ENCODE measurements around the gene ZFAND3.
"Not testable (repeated sequence)": the region's sequence is repeated elsewhere in the genome, so short reads cannot be mapped to it uniquely, and the experiment has no call there.

ZFAND3 gene

GRCh38 chr6:37972994-37973757 lies 153.6 kb downstream of the ZFAND3 start:
- no peak for DNase-seq (ENCODE audit: low spot score)

GRCh38 chr6:37974381-37974780 lies 154.9 kb downstream of the ZFAND3 start:
- no peak for DNase-seq (ENCODE audit: low spot score)

- DNase-seq (ENCODE audit: low spot score) = no peak
Observed at GRCh38 chr6:37974943-37975342, 155.4 kb downstream of the ZFAND3 start.

- no peak for DNase-seq (ENCODE audit: low spot score)
Observed at GRCh38 chr6:37977715-37978114, 158.2 kb downstream of the ZFAND3 start.

GRCh38 chr6:37979392-37980221 lies 160.1 kb downstream of the ZFAND3 start:
- DNase-seq (ENCODE audit: low spot score) = no peak

- DNase-seq (ENCODE audit: low spot score) = no peak
Observed at GRCh38 chr6:37980222-37980595, 160.7 kb downstream of the ZFAND3 start.

- DNase-seq (ENCODE audit: low spot score) = no peak
Observed at GRCh38 chr6:37981626-37982025, 162.1 kb downstream of the ZFAND3 start.

- DNase-seq (ENCODE audit: low spot score) = no peak
Observed at GRCh38 chr6:37982317-37982716, 162.8 kb downstream of the ZFAND3 start.

- DNase-seq (ENCODE audit: low spot score) = no peak
Observed at GRCh38 chr6:37983720-37984501, 164.4 kb downstream of the ZFAND3 start.

GRCh38 chr6:37984578-37984977 lies 165.1 kb downstream of the ZFAND3 start:
- DNase-seq (ENCODE audit: low spot score) = no peak

- no peak for DNase-seq (ENCODE audit: low spot score)
Observed at GRCh38 chr6:37985355-37985754, 165.8 kb downstream of the ZFAND3 start.

- no peak for DNase-seq (ENCODE audit: low spot score)
Observed at GRCh38 chr6:37987018-37987417, 167.5 kb downstream of the ZFAND3 start.

- no peak for DNase-seq (ENCODE audit: low spot score)
Observed at GRCh38 chr6:37987559-37987958, 168.0 kb downstream of the ZFAND3 start.

- peak; percentile 2 for DNase-seq (ENCODE audit: low spot score)
Observed at GRCh38 chr6:37988127-37988526, 168.6 kb downstream of the ZFAND3 start.

- DNase-seq (ENCODE audit: low spot score) = no peak
Observed at GRCh38 chr6:37988696-37989095, 169.2 kb downstream of the ZFAND3 start.

GRCh38 chr6:37990762-37991525 lies 171.4 kb downstream of the ZFAND3 start:
- DNase-seq (ENCODE audit: low spot score) = no peak

GRCh38 chr6:37992749-37993148 lies 173.2 kb downstream of the ZFAND3 start:
- no peak for DNase-seq (ENCODE audit: low spot score)

- not testable (repeated sequence) for DNase-seq (ENCODE audit: low spot score)
Observed at GRCh38 chr6:37993194-37993593, 173.7 kb downstream of the ZFAND3 start.

- DNase-seq (ENCODE audit: low spot score) = no peak
Observed at GRCh38 chr6:37993596-37993995, 174.1 kb downstream of the ZFAND3 start.

- no peak for DNase-seq (ENCODE audit: low spot score)
Observed at GRCh38 chr6:37994223-37994622, 174.7 kb downstream of the ZFAND3 start.

- no peak for DNase-seq (ENCODE audit: low spot score)
Observed at GRCh38 chr6:37998366-37998765, 178.8 kb downstream of the ZFAND3 start.

- no peak for DNase-seq (ENCODE audit: low spot score)
Observed at GRCh38 chr6:38001386-38001785, 181.9 kb downstream of the ZFAND3 start.

Data from HuH-7 (cell line).